Keratinocyte (primary cell): Measurements from ENCODE around the gene CDC42. TPM values are rescaled to one million over a fixed set of nuclear protein-coding genes. Genes with fewer than 3 reads are reported as not detected.
A peak's percentile ranks its signal among the peaks of the same experiment; 100 is the strongest.

Experiments used
- DNase-seq: peaks from one replicate; pipeline ENCODE4 v3.0.0-alpha.2; 2011; ENCODE audit warnings: low read depth, missing footprints, low spot score
- FAIRE-seq: peaks from 2 replicates; lab custom pipeline; 2011; peaks lifted over from hg19 to GRCh38; lab: Jason Lieb, UNC
- H2AFZ ChIP-seq: 2 replicates; pipeline ENCODE4 v1.6.0; 2012; ENCODE audit warnings: low read length, control low read depth, inconsistent platforms; ENCODE audit not compliant: control insufficient read depth
- H3K27ac ChIP-seq: 2 replicates; pipeline ENCODE4 v1.5.1; 2011; ENCODE audit warnings: low read length; ENCODE audit not compliant: control insufficient read depth, insufficient read depth
- H3K27me3 ChIP-seq: 3 replicates; pipeline ENCODE4 v1.6.0; 2011; ENCODE audit warnings: low read length; ENCODE audit not compliant: control insufficient read depth, insufficient read depth; ENCODE audit errors: extremely low read depth
- H3K36me3 ChIP-seq, 2 experiments: 2 replicates in 1 of 2; 3 replicates in 1 of 2; pipeline ENCODE4 v1.5.1; 2011; ENCODE audit warnings: low read length in 2 of 2, mild to moderate bottlenecking in 1 of 2; ENCODE audit not compliant: control insufficient read depth in 2 of 2, insufficient read depth in 2 of 2; ENCODE audit errors: extremely low read depth in 1 of 2
- H3K4me1 ChIP-seq: 3 replicates; pipeline ENCODE4 v1.5.1; 2011; ENCODE audit warnings: low read length; ENCODE audit not compliant: control insufficient read depth, insufficient read depth; ENCODE audit errors: extremely low read depth
- H3K4me2 ChIP-seq: 3 replicates; pipeline ENCODE4 v1.6.0; 2011; ENCODE audit warnings: low read depth, low read length; ENCODE audit not compliant: control insufficient read depth, insufficient read depth; ENCODE audit errors: extremely low read depth
- H3K4me3 ChIP-seq, 3 experiments: fragments of 200-600 bp in 1 of 3; sonication (generic) in 1 of 3; 2 replicates in 2 of 3; 3 replicates in 1 of 3; pipeline ENCODE4 v1.5.1; 2011 to 2016; ENCODE audit warnings: low read length in 3 of 3, mild to moderate bottlenecking in 3 of 3, control low read depth in 2 of 3, inconsistent platforms in 1 of 3, low read depth in 1 of 3, mixed read lengths in 1 of 3, mixed run types in 1 of 3, moderate library complexity in 1 of 3; ENCODE audit not compliant: control insufficient read depth in 2 of 3, insufficient read depth in 2 of 3; ENCODE audit errors: extremely low read depth in 1 of 3
- H3K79me2 ChIP-seq: 2 replicates; pipeline ENCODE4 v1.6.0; 2012; ENCODE audit warnings: low read length; ENCODE audit not compliant: control insufficient read depth, insufficient read depth
- H3K9ac ChIP-seq: 3 replicates; pipeline ENCODE4 v1.6.0; 2011; ENCODE audit warnings: low read length; ENCODE audit not compliant: control insufficient read depth, insufficient read depth; ENCODE audit errors: extremely low read depth
- H3K9me1 ChIP-seq: 3 replicates; pipeline ENCODE4 v1.6.0; 2011; ENCODE audit warnings: low read length; ENCODE audit not compliant: control insufficient read depth, insufficient read depth; ENCODE audit errors: extremely low read depth
- H3K9me3 ChIP-seq: 2 replicates; pipeline ENCODE4 v1.5.1; 2012; ENCODE audit warnings: low read depth, low read length; ENCODE audit not compliant: control insufficient read depth
- H4K20me1 ChIP-seq: 3 replicates; pipeline ENCODE4 v1.6.0; 2011; ENCODE audit warnings: low read length; ENCODE audit not compliant: control insufficient read depth, insufficient read depth; ENCODE audit errors: extremely low read depth
- EZH2 ChIP-seq: IDR thresholded peaks from one replicate; pipeline ENCODE4 v1.6.1; 2012; ENCODE audit warnings: inconsistent platforms, mild to moderate bottlenecking, low read length, moderate library complexity
- dilution Hi-C: fragments of 300-500 bp; cut with MboI; formaldehyde crosslinking; loops from one replicate; pipeline ENCODE4 v1.7.0; 2020; ENCODE audit warnings: low sequenced_read_pairs; ENCODE audit not compliant: extremely low pct_ligation_motif_present
- polyA plus RNA-seq, 5 experiments: library from polyadenylated mRNA; depleted of rRNA in 3 of 5; stranded (reverse) in 3 of 5; stranded (forward) in 1 of 5; unstranded in 1 of 5; fragments of >200 nt; gene quantifications; 1 replicate in 1 of 5; 2 replicates in 3 of 5; 3 replicates in 1 of 5; pipeline versions ENCODE4 v1.2.1 to v1.2.3, GENCODE V29; 2011 to 2012; ENCODE audit warnings: missing spikeins in 2 of 5, low read depth in 1 of 5, low replicate concordance in 1 of 5
- TF ChIP-seq, protein P1 (sequence below), 3 experiments: IDR thresholded peaks in 1 of 3; conservative IDR thresholded peaks in 1 of 3; optimal IDR thresholded peaks in 1 of 3; 2 replicates in 2 of 3; 3 replicates in 1 of 3; pipeline versions ENCODE3 to v1.5.1; 2011; ENCODE audit warnings: low read length in 3 of 3, mild to moderate bottlenecking in 3 of 3, moderate library complexity in 2 of 3, control low read depth in 1 of 3, inconsistent platforms in 1 of 3; ENCODE audit not compliant: insufficient read depth in 2 of 3; ENCODE audit errors: extremely low read depth in 1 of 3

The CDC42 gene
- polyA plus RNA-seq, 1 donor (not counting 4 experiments of a cell fraction or from before 2014, with no cell fraction given), result 499 TPM

- FAIRE-seq (no peak), DNase-seq (no peak)
- Histone ChIP-seq H3K4me2 (no peak overlapping the region), H3K4me1 (peaks cover 19% of the 10 kb centered on the region), H3K36me3 (peaks cover 16 to 24% of the 10 kb centered on the region in 2 experiments), H4K20me1 (peaks cover 49% of the 10 kb centered on the region), H3K27me3 (no peaks in the 10 kb centered on the region), H3K9ac (no peak overlapping the region), H3K9me3 (no peaks in the 10 kb centered on the region), H2AFZ (no peak overlapping the region), H3K27ac (no peak overlapping the region), H3K4me3 (no peak overlapping the region), H3K9me1 (no peaks in the 10 kb centered on the region), H3K79me2 (peaks cover 88% of the 10 kb centered on the region)
- TF ChIP-seq EZH2, result no peak
- TF ChIP-seq, protein P1, sequence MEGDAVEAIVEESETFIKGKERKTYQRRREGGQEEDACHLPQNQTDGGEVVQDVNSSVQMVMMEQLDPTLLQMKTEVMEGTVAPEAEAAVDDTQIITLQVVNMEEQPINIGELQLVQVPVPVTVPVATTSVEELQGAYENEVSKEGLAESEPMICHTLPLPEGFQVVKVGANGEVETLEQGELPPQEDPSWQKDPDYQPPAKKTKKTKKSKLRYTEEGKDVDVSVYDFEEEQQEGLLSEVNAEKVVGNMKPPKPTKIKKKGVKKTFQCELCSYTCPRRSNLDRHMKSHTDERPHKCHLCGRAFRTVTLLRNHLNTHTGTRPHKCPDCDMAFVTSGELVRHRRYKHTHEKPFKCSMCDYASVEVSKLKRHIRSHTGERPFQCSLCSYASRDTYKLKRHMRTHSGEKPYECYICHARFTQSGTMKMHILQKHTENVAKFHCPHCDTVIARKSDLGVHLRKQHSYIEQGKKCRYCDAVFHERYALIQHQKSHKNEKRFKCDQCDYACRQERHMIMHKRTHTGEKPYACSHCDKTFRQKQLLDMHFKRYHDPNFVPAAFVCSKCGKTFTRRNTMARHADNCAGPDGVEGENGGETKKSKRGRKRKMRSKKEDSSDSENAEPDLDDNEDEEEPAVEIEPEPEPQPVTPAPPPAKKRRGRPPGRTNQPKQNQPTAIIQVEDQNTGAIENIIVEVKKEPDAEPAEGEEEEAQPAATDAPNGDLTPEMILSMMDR (optimal IDR thresholded peaks at IDR 0.05 in 1 of 3, IDR thresholded peaks at IDR 0.05 in 1 of 3, conservative IDR thresholded peaks at IDR 0.05 in 1 of 3; ENCODE audit: extremely low read depth in 1 of 3, insufficient read depth in 2 of 3, low read length in 3 of 3), result no peak
- dilution Hi-C loops, result no loop called here
These were observed 35.8 kb downstream of the CDC42 start for GRCh38 chr1:22088331-22088730.

GRCh38 chr1:22089134-22089571, 36.6 kb downstream of the CDC42 start:
- H3K27me3 ChIP-seq, result no peaks in the 10 kb centered on the region
- H3K9me1 ChIP-seq, result no peaks in the 10 kb centered on the region
- no peaks in the 10 kb centered on the region for H3K9me3 ChIP-seq
- H3K4me2 ChIP-seq, result peak overlapping the region; percentile 3
- DNase-seq, result no peak
- H3K9ac ChIP-seq, result no peak overlapping the region
- TF ChIP-seq EZH2, result no peak
- TF ChIP-seq, protein P1 (optimal IDR thresholded peaks at IDR 0.05 in 1 of 3, IDR thresholded peaks at IDR 0.05 in 1 of 3, conservative IDR thresholded peaks at IDR 0.05 in 1 of 3; ENCODE audit: extremely low read depth in 1 of 3, insufficient read depth in 2 of 3, low read length in 3 of 3), result no peak
- dilution Hi-C loops, result no loop called here
- no peak overlapping the region for H2AFZ ChIP-seq
- peaks cover 17 to 24% of the 10 kb centered on the region in 2 experiments for H3K36me3 ChIP-seq
- no peak for FAIRE-seq
- peaks cover 86% of the 10 kb centered on the region for H3K79me2 ChIP-seq
- H4K20me1 ChIP-seq, result peaks cover 49% of the 10 kb centered on the region
- peaks cover 19% of the 10 kb centered on the region for H3K4me1 ChIP-seq
- H3K4me3 ChIP-seq, result no peak overlapping the region
- no peak overlapping the region for H3K27ac ChIP-seq
